NT2/D1 (cell line): Measurements from ENCODE around the gene C1orf159.

Experiments used
- DNase-seq: peaks from one replicate; pipeline ENCODE4 v3.0.0-alpha.2; 2011; ENCODE audit warnings: low read depth, low spot score
- H3K27me3 ChIP-seq: 2 replicates; pipeline ENCODE4 v1.6.0; 2011; ENCODE audit warnings: mild to moderate bottlenecking; ENCODE audit not compliant: insufficient read length, insufficient read depth
- H3K36me3 ChIP-seq: 2 replicates; pipeline ENCODE4 v1.6.1; 2011; ENCODE audit warnings: mild to moderate bottlenecking, low read length, mixed read lengths; ENCODE audit not compliant: insufficient read depth, insufficient read length
- H3K4me1 ChIP-seq: 2 replicates; pipeline ENCODE4 v1.5.1; 2011; ENCODE audit not compliant: insufficient read depth, insufficient read length
- H3K4me3 ChIP-seq: 2 replicates; pipeline ENCODE4 v1.5.1; 2011; ENCODE audit warnings: low read depth; ENCODE audit not compliant: insufficient read length
- H3K9ac ChIP-seq: 2 replicates; pipeline ENCODE4 v1.6.0; 2011; ENCODE audit warnings: low read depth; ENCODE audit not compliant: insufficient read length
- H3K9me3 ChIP-seq: 2 replicates; pipeline ENCODE4 v1.5.1; 2011; ENCODE audit warnings: mild to moderate bottlenecking, low read length; ENCODE audit not compliant: insufficient read depth
- SUZ12 ChIP-seq: IDR thresholded peaks from 2 replicates; pipeline ENCODE4 v1.6.1; 2011; ENCODE audit not compliant: insufficient read length, insufficient read depth; ENCODE audit errors: extremely low read depth
- YY1 ChIP-seq: IDR thresholded peaks from 2 replicates; pipeline ENCODE4 v1.6.1; 2011; ENCODE audit not compliant: insufficient read length, insufficient read depth
- ZNF274 ChIP-seq: IDR thresholded peaks from 2 replicates; pipeline ENCODE4 v1.6.1; 2011; ENCODE audit warnings: mild to moderate bottlenecking, low read depth, low read length

The C1orf159 gene

GRCh38 chr1:1044455-1045078 lies 71.3 kb downstream of the C1orf159 start:
- no peak overlapping the region for H3K4me3 ChIP-seq
- H3K4me1 ChIP-seq, result peaks cover 1% of the 10 kb centered on the region
- no peaks in the 10 kb centered on the region for H3K9me3 ChIP-seq
- no peak overlapping the region for H3K9ac ChIP-seq
- TF ChIP-seq YY1, result no peak
- TF ChIP-seq ZNF274, result no peak
- no peak for TF ChIP-seq SUZ12
- H3K36me3 ChIP-seq, result peaks cover 72% of the 10 kb centered on the region
- H3K27me3 ChIP-seq, result no peaks in the 10 kb centered on the region
- no peak for DNase-seq

GRCh38 chr1:1043921-1044320 lies 72.0 kb downstream of the C1orf159 start:
- H3K9ac ChIP-seq, result no peak overlapping the region
- no peaks in the 10 kb centered on the region for H3K9me3 ChIP-seq
- no peak for DNase-seq
- H3K27me3 ChIP-seq, result no peaks in the 10 kb centered on the region
- no peak overlapping the region for H3K4me3 ChIP-seq
- peaks cover 4% of the 10 kb centered on the region for H3K4me1 ChIP-seq
- TF ChIP-seq ZNF274, result no peak
- no peak for TF ChIP-seq YY1
- no peak for TF ChIP-seq SUZ12
- H3K36me3 ChIP-seq, result peaks cover 67% of the 10 kb centered on the region

GRCh38 chr1:1043411-1043810 lies 72.5 kb downstream of the C1orf159 start:
- Histone ChIP-seq H3K27me3 (no peaks in the 10 kb centered on the region), H3K9ac (no peak overlapping the region), H3K36me3 (peaks cover 72% of the 10 kb centered on the region), H3K9me3 (no peaks in the 10 kb centered on the region), H3K4me1 (peaks cover 5% of the 10 kb centered on the region), H3K4me3 (no peak overlapping the region)
- TF ChIP-seq YY1 (no peak), ZNF274 (no peak), SUZ12 (no peak)
- no peak for DNase-seq

GRCh38 chr1:1042835-1043234 lies 73.1 kb downstream of the C1orf159 start:
- TF ChIP-seq SUZ12 (no peak), ZNF274 (no peak), YY1 (no peak)
- peaks cover 77% of the 10 kb centered on the region for H3K36me3 ChIP-seq
- no peaks in the 10 kb centered on the region for H3K27me3 ChIP-seq
- DNase-seq, result no peak
- H3K9ac ChIP-seq, result no peak overlapping the region
- peaks cover 5% of the 10 kb centered on the region for H3K4me1 ChIP-seq
- H3K9me3 ChIP-seq, result no peaks in the 10 kb centered on the region
- no peak overlapping the region for H3K4me3 ChIP-seq

- no peaks in the 10 kb centered on the region for H3K9me3 ChIP-seq
- no peak overlapping the region for H3K4me3 ChIP-seq
- H3K4me1 ChIP-seq, result peaks cover 8% of the 10 kb centered on the region
- no peaks in the 10 kb centered on the region for H3K27me3 ChIP-seq
- TF ChIP-seq YY1 (no peak), SUZ12 (no peak), ZNF274 (no peak)
- H3K36me3 ChIP-seq, result peaks cover 74% of the 10 kb centered on the region
- H3K9ac ChIP-seq, result no peak overlapping the region
- no peak for DNase-seq
These were observed 74.0 kb downstream of the C1orf159 start for GRCh38 chr1:1041873-1042272.

GRCh38 chr1:1041092-1041523 lies 74.8 kb downstream of the C1orf159 start:
- no peaks in the 10 kb centered on the region for H3K9me3 ChIP-seq
- H3K27me3 ChIP-seq, result no peaks in the 10 kb centered on the region
- peaks cover 74% of the 10 kb centered on the region for H3K36me3 ChIP-seq
- H3K9ac ChIP-seq, result no peak overlapping the region
- no peak for DNase-seq
- peaks cover 10% of the 10 kb centered on the region for H3K4me1 ChIP-seq
- no peak overlapping the region for H3K4me3 ChIP-seq
- TF ChIP-seq YY1, result no peak
- TF ChIP-seq SUZ12, result no peak
- no peak for TF ChIP-seq ZNF274

- peak overlapping the region; percentile 63 for H3K9ac ChIP-seq
- H3K27me3 ChIP-seq, result no peaks in the 10 kb centered on the region
- DNase-seq, result no peak
These were observed 75.6 kb downstream of the C1orf159 start for GRCh38 chr1:1040004-1040991.

More at GRCh38 chr1:1040004-1040991, 75.6 kb downstream of the C1orf159 start:
- Histone ChIP-seq H3K4me3 (peak overlapping the region; percentile 24), H3K9me3 (no peaks in the 10 kb centered on the region), H3K36me3 (peaks cover 74% of the 10 kb centered on the region), H3K4me1 (peaks cover 13% of the 10 kb centered on the region)
- no peak for TF ChIP-seq ZNF274
- no peak for TF ChIP-seq YY1
- no peak for TF ChIP-seq SUZ12
